SH-SY5Y (cell line): ENCODE results near the gene IGSF5.

Experiments used
- GATA2 ChIP-seq: IDR thresholded peaks from 2 replicates; pipeline ENCODE4 v1.6.1; 2011; ENCODE audit warnings: mild to moderate bottlenecking, low read depth, low read length
- GATA3 ChIP-seq: IDR thresholded peaks from 2 replicates; pipeline ENCODE4 v1.6.1; 2011; ENCODE audit warnings: low read depth, mild to moderate bottlenecking, low read length, moderate library complexity

DNA sequence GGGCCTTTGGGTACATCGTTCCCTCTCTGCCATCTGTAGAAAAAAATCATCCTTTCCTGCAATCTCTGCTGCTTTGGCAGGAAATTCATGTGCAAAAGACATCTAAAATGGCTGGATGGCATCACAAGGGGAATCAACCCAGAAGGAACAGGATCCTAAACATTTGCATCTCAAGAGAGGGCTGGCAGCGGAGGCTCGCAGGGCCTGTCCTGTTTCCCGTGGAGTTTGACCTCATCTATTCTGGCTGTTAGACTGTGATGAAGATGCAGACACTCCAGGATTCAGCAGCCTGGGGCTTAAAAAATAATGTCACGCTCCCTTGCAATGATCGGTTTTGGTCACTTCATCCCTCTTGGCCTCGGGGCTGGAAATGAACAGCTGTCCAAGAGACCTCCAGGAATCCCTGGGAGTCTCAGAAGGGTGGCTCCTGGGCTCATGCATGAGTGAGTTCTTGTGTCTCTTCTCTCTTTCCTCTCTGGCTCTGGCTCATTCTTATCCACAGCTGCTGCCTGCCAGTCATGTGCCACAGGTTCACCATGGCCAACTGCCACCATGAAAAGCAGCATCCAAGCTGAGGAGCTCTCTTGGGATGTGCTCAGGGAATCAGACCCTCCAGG lies 106.1 kb downstream of the IGSF5 start:
- TF ChIP-seq GATA2 = no peak
- TF ChIP-seq GATA3 = no peak
